NOMO-1 (cell line): ENCODE results near the gene NEBL.

Experiments used
- DNase-seq, 2 experiments: peaks; one replicate each; lab custom pipeline; 2025; ENCODE audit not compliant: unreplicated experiment in 2 of 2; lab: John Stamatoyannopoulos, UW

The NEBL gene

DNA sequence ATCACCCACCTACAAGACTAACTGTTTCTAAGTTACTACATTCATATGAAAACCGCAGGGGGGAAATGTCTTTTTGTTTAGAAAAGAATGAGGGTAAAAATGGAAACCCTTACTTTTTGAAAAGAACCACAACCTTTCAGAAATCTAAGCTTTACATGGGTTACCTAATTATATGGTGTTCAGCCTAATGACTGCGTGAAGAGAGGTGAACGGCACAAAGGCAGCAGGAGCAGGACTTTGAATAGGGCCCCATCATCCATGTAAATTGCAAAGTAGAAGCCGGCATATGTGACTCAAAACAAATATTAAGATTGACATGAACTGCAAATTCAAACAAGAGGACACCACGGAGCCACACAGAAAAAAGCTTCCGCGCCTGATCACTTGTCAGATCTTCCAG lies 25.1 kb downstream of the NEBL start:
- no peak for DNase-seq

DNA sequence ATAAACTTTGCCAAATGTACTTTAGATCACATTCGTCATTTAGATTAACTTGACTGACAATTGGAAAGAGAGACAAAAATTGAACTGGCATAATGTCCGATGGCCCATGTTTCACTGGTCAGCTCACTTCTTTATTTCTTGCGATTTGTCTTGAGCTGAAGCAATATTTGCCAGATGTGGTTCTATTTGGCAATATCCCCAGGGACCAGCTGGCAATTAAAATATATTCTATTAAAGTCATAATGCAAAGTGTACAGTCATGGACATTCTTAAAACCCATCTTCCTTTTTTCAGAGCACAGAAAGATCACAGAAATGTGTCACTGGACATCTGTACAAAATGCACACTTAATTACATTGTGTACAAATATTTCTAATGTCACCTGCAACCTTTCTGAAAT lies 26.3 kb downstream of the NEBL start:
- no peak for DNase-seq

- no peak for DNase-seq
Measured at GRCh38 chr10:20863008-20863407, 34.1 kb downstream of the NEBL start.

DNA sequence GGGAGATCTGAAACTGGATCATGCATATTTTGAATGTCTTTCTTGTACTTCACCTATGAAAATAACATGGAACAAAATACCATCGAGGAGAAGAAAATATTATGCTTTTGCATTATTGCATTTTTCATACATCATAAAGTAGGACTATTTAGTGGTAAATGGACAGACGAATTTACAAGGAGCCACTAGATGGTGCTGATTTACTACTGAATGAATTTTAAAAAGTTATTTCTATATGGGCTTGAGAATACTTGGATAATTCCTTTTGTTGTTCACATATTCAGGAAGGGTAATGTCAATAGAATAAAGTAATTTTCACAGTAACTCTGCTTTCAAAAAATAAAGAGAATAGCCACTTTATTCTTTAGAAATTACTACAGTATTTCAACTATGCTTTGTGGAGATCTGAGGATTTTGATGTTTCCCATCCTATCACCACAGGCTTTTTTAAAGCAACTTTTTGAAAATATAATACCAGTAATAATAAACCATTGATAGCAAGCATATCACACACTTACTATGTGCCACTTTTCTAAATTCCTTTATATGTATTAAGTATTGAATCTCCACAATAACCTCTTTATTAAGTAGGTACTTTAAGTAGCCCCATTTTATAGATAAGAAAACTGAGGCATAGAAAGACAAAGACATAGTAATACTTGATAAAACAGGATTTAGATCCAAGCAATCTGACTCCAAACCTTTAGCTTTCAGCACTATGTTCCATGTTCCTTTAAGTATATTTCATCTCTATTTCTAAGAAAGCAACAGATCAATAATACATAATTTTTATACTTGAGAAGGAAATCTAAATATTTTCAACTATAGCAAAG lies 38.6 kb downstream of the NEBL start:
- DNase-seq: peak; percentile 16 to 49

- no peak for DNase-seq
Measured at GRCh38 chr10:20856484-20856883, 40.6 kb downstream of the NEBL start.

- peak in 1 of 2 experiments; percentile 53 for DNase-seq
Measured at GRCh38 chr10:20855398-20856038, 41.6 kb downstream of the NEBL start.

GRCh38 chr10:20853276-20853675 lies 43.8 kb downstream of the NEBL start:
- no peak for DNase-seq

GRCh38 chr10:20852303-20852702 lies 44.8 kb downstream of the NEBL start:
- no peak for DNase-seq

DNA sequence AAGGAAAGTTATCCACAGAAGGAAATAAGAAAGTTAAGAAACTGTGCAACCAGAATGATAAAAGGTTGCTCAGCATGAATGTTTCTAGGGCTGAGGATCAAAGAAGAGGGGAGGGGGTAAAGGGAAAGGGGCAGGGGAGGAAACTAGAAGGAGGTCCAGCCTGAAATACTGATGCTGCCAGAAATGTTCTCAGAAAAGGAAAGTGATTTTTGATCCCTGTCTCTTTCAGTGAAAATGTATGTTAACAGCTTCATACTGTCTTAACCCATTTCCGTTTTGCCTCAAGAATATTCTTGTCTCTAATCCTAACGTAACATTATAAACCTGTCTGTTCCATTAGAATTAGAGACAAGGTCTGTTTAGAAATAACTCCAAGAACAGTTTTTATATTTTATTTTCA lies 49.6 kb downstream of the NEBL start:
- no peak for DNase-seq

DNA sequence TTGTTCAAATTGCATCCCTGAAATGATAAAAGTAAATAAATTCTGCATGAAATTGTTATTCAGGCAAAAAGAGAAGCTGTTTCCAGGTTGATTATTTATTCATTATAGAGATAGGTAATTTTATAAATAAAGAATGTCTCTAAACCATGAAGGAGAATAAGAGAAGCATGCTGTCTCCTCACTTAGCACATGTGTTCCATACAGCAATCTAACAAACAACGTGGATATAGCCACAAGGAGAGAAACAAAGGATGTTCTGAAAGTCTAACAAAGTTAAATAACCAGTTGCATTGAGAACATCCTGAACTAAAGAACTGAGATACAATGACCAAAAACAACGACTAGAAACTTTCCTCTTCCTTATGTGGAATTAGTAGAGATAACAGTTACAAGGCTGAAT lies 50.8 kb downstream of the NEBL start:
- no peak for DNase-seq

DNA sequence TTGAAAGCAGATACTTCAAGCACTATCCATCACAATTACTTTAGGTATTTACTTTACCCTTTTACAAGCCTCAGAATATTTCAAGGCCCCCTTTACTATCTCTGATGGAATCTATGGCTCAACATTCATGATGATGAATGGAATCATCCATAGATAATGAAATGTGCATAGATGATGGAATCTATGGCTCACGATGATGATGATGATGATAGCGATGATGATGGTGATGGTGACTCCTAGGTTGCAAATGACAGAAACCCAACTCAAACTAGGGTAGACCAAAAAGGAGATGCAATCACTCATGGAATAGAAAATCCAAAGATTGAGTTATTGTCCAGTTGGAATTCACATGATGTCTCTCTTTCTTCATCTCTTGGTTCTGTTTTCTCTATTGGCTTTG lies 55.7 kb downstream of the NEBL start:
- no peak for DNase-seq

DNA sequence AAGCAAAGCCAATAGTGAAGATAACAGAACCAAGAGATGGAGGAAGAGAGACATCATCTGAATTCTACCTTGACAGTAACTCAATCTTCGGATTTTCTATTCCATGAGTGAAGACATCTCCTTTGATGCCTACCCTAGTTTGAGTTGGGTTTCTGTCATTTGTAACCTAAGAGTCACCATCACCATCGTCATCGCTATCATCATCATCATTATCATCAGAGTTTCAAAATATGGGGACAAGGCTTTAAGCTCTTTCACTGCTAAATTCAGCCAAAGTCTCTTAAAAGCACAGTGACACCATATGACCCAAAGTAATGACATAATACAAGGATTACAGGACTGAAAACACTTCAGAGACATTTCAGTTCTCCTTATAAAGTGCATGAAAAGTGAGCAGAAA lies 57.2 kb downstream of the NEBL start:
- no peak for DNase-seq

DNA sequence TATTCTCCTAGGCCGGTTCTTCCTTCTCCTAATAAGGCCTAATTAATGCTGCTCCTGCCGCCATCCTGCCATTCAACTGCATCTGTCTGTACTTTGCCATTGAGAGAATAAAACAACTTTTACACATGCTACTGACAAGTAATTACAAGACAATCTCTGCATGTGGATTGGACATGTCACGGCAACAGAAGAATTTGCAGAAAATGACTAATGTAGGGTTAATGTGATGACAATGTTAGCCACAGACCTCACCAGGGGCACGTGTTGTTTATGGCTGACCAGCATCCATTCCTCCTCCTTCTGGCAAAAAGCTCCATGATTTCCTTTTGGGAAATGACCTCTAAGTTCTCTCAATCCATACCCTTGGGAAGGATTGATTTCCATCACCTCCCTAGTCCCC lies 58.0 kb downstream of the NEBL start:
- DNase-seq: no peak

DNA sequence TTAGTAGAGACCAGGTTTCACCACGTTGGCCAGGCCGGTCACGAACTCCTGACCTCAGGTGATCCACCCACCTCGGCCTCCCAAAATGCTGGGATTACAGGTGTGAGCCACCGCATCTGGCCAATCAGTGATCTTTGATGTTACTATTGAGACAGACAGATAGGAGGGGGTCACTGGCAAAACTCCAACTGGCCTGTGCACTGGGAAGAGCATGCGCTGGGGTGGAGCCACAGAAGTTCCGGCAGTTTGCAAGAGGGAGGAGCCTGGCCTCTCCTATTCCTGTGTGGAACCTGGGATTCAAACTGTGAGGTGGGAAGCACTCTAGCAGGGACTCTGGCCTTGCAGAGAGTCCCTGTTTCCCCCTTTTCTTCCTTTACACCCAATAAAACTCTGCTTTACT lies 60.7 kb downstream of the NEBL start:
- no peak for DNase-seq

DNA sequence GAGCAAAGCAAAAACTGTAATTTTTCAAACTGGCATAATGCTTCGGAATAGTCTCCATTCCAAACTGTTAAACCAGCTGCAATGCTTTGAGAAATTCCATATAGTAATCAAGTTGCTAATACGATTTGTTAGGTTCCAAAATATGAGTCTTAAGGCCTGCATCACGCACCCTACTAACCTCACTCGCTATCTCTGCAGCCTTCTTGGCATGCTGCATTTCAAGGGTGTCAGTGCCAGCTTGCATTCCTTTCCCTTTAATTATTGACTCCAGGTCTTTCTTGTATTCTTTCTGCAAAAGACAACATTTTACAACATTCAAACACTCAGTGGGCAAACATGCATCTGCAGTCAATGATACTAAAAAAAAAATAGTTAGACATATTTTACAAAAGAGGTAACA lies 61.8 kb downstream of the NEBL start:
- DNase-seq: no peak

DNA sequence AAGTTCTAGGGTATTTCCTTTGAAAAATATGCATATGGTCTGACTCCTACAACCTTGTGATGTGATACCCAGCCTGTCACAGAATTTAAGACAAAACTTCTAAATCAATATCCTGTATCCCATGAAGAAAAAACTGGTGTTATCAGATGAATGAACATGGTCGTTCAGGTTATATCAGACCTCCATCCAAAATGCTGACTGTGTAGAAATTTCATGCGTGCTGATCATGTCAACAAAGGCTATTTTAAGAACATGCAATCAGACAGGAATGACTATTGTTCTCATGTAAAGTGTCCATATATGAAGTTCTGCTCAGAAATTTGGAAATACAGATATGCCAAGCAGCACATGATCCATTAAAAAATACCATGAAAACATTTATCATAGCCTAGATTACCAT lies 62.3 kb downstream of the NEBL start:
- no peak for DNase-seq

DNA sequence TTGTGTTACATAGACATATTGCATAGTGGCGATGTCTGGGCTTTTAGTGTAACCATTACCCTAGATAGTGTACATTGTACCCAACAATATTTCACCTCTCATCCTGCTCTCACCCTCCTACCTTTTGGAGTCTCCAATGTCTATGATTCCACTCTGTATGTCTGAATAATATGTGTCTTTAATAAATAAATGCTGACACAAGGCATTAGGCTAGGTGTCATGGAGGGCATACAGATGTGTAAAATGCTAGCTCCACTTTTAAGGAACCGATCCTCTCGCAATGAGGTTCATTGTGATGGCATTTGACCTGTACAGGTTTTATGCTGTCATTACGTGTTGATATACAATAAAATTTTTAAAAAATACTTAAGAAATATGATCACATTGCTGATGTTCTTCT lies 74.3 kb downstream of the NEBL start:
- DNase-seq: no peak

- no peak for DNase-seq
Measured at GRCh38 chr10:20817646-20818045, 79.5 kb downstream of the NEBL start.

GRCh38 chr10:20817116-20817515 lies 80.0 kb downstream of the NEBL start:
- no peak for DNase-seq

GRCh38 chr10:20814116-20814515 lies 83.0 kb downstream of the NEBL start:
- no peak for DNase-seq

DNA sequence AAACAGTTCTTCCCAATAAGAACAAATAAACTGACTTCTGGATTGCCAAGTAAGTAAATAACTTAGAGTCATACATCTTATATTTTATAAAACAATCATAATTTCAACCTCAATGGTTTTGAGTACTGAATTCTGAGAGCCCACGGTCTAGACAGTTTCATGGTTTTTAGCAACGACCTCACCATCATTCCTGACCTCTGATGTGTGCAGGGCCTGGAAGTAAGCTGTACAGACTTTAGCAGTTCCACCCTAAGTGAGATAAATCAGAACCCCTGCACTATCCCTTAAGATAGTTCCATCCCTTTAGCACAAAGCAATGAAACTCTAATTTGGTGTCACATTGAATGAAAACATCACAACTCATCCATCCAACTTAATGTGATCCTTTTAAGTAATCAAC lies 86.0 kb downstream of the NEBL start:
- DNase-seq: no peak

- DNase-seq: no peak
Measured at GRCh38 chr10:20809631-20810030, 87.5 kb downstream of the NEBL start.
